Measurements from ENCODE around the gene PRICKLE1.

The PRICKLE1 gene

DNA sequence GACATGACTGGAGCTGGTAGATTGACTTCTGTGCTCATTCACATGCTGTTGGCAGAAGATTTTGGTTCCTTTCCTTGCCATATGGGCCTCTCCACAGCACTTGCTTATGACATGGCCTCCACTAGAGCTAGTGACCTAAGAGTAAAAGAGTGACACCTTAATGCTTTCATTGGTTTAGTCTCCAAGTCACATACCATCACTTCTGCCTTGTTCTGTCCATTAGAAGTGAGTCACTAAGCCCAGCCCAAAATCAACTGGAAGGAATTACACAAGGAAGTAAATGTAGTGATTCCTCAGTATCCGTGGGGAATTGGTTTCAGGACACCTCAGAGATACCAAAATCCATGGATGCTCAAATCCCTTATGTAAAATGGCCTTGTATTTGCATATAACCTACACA is 182.2 kb downstream of the PRICKLE1 start:
- DNase-seq (ENCODE audit: low read depth in 2 of 2): peak in 1 of 2 donors; percentile 29
- TF ChIP-seq, protein P1, sequence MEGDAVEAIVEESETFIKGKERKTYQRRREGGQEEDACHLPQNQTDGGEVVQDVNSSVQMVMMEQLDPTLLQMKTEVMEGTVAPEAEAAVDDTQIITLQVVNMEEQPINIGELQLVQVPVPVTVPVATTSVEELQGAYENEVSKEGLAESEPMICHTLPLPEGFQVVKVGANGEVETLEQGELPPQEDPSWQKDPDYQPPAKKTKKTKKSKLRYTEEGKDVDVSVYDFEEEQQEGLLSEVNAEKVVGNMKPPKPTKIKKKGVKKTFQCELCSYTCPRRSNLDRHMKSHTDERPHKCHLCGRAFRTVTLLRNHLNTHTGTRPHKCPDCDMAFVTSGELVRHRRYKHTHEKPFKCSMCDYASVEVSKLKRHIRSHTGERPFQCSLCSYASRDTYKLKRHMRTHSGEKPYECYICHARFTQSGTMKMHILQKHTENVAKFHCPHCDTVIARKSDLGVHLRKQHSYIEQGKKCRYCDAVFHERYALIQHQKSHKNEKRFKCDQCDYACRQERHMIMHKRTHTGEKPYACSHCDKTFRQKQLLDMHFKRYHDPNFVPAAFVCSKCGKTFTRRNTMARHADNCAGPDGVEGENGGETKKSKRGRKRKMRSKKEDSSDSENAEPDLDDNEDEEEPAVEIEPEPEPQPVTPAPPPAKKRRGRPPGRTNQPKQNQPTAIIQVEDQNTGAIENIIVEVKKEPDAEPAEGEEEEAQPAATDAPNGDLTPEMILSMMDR (IDR thresholded peaks at IDR 0.05; ENCODE audit: low read depth, low read length): no peak
- no peak overlapping the region for H3K4me3 ChIP-seq (replicated peaks in 1 of 2; ENCODE audit: low read depth in 2 of 2, low read length in 2 of 2)
